ENCODE results near the gene CD244. TPM values are rescaled to one million over a fixed set of nuclear protein-coding genes. Genes with fewer than 3 reads are reported as not detected.

Gene CD244
- polyA plus RNA-seq, 1 donor: 2.1 TPM

- H3K9me3 ChIP-seq (ENCODE audit: control insufficient read depth, low read depth, low read length): no peaks in the 10 kb centered on the region
- WGBS (ENCODE audit: insufficient coverage, low lambda C conversion rate): no CpG with 5 or more reads among the region's 6 CpGs
- H3K4me3 ChIP-seq (ENCODE audit: low read length): no peak overlapping the region
- H3K36me3 ChIP-seq (ENCODE audit: control insufficient read depth, insufficient read depth, low read length): no peaks in the 10 kb centered on the region
- DNase-seq: no peak
- H3K4me1 ChIP-seq (ENCODE audit: control insufficient read depth, insufficient read depth, low read length): no peaks in the 10 kb centered on the region
- no peak overlapping the region for H3K27ac ChIP-seq (ENCODE audit: low read length)
- no peaks in the 10 kb centered on the region for H3K27me3 ChIP-seq (ENCODE audit: control insufficient read depth, insufficient read depth, low read length)
Measured at GRCh38 chr1:160814316-160814715, 48.4 kb downstream of the CD244 start.

- Histone ChIP-seq H3K9me3 (ENCODE audit: control insufficient read depth, low read depth, low read length) (no peaks in the 10 kb centered on the region), H3K27ac (ENCODE audit: low read length) (no peak overlapping the region), H3K36me3 (ENCODE audit: control insufficient read depth, insufficient read depth, low read length) (no peaks in the 10 kb centered on the region), H3K4me3 (ENCODE audit: low read length) (no peak overlapping the region), H3K4me1 (ENCODE audit: control insufficient read depth, insufficient read depth, low read length) (no peaks in the 10 kb centered on the region), H3K27me3 (ENCODE audit: control insufficient read depth, insufficient read depth, low read length) (peaks cover 2% of the 10 kb centered on the region)
- peak; percentile 28 to 63 for DNase-seq
- no CpG with 5 or more reads among the region's 7 CpGs for WGBS (ENCODE audit: insufficient coverage, low lambda C conversion rate)
Measured at GRCh38 chr1:160813215-160813614, 49.5 kb downstream of the CD244 start.

- Histone ChIP-seq H3K36me3 (ENCODE audit: control insufficient read depth, insufficient read depth, low read length) (no peaks in the 10 kb centered on the region), H3K4me1 (ENCODE audit: control insufficient read depth, insufficient read depth, low read length) (no peaks in the 10 kb centered on the region), H3K27ac (ENCODE audit: low read length) (no peak overlapping the region), H3K27me3 (ENCODE audit: control insufficient read depth, insufficient read depth, low read length) (peaks cover 2% of the 10 kb centered on the region), H3K9me3 (ENCODE audit: control insufficient read depth, low read depth, low read length) (peaks cover 4% of the 10 kb centered on the region), H3K4me3 (ENCODE audit: low read length) (no peak overlapping the region)
- DNase-seq: no peak
- WGBS (ENCODE audit: insufficient coverage, low lambda C conversion rate): 80% methylated on average over 2 of the region's 2 CpGs
Measured at GRCh38 chr1:160811147-160811546, 51.5 kb downstream of the CD244 start.

GRCh38 chr1:160810486-160810885 is 52.2 kb downstream of the CD244 start:
- no peak for DNase-seq
- 80% methylated on average over 1 of the region's 1 CpG for WGBS (ENCODE audit: insufficient coverage, low lambda C conversion rate)

GRCh38 chr1:160808289-160808688 is 54.4 kb downstream of the CD244 start:
- Histone ChIP-seq H3K9me3 (ENCODE audit: control insufficient read depth, low read depth, low read length) (peaks cover 4% of the 10 kb centered on the region), H3K36me3 (ENCODE audit: control insufficient read depth, insufficient read depth, low read length) (no peaks in the 10 kb centered on the region), H3K27ac (ENCODE audit: low read length) (no peak overlapping the region), H3K4me3 (ENCODE audit: low read length) (no peak overlapping the region), H3K27me3 (ENCODE audit: control insufficient read depth, insufficient read depth, low read length) (peaks cover 2% of the 10 kb centered on the region), H3K4me1 (ENCODE audit: control insufficient read depth, insufficient read depth, low read length) (no peaks in the 10 kb centered on the region)
- no peak for DNase-seq
- WGBS (ENCODE audit: insufficient coverage, low lambda C conversion rate): no CpG with 5 or more reads among the region's 3 CpGs

More at GRCh38 chr1:160810486-160810885, 52.2 kb downstream of the CD244 start:
- no peaks in the 10 kb centered on the region for H3K36me3 ChIP-seq (ENCODE audit: control insufficient read depth, insufficient read depth, low read length)
- no peaks in the 10 kb centered on the region for H3K4me1 ChIP-seq (ENCODE audit: control insufficient read depth, insufficient read depth, low read length)
- peaks cover 4% of the 10 kb centered on the region for H3K9me3 ChIP-seq (ENCODE audit: control insufficient read depth, low read depth, low read length)
- no peak overlapping the region for H3K27ac ChIP-seq (ENCODE audit: low read length)
- peaks cover 2% of the 10 kb centered on the region for H3K27me3 ChIP-seq (ENCODE audit: control insufficient read depth, insufficient read depth, low read length)
- no peak overlapping the region for H3K4me3 ChIP-seq (ENCODE audit: low read length)

- WGBS (ENCODE audit: insufficient coverage, low lambda C conversion rate): no CpG with 5 or more reads among the region's 2 CpGs
- Histone ChIP-seq H3K9me3 (ENCODE audit: control insufficient read depth, low read depth, low read length) (peaks cover 4% of the 10 kb centered on the region), H3K27me3 (ENCODE audit: control insufficient read depth, insufficient read depth, low read length) (peaks cover 2% of the 10 kb centered on the region), H3K4me3 (ENCODE audit: low read length) (no peak overlapping the region), H3K4me1 (ENCODE audit: control insufficient read depth, insufficient read depth, low read length) (no peaks in the 10 kb centered on the region), H3K27ac (ENCODE audit: low read length) (no peak overlapping the region), H3K36me3 (ENCODE audit: control insufficient read depth, insufficient read depth, low read length) (no peaks in the 10 kb centered on the region)
- DNase-seq: no peak
Measured at GRCh38 chr1:160807738-160808137, 54.9 kb downstream of the CD244 start.

- DNase-seq: no peak
- no peaks in the 10 kb centered on the region for H3K36me3 ChIP-seq (ENCODE audit: control insufficient read depth, insufficient read depth, low read length)
- 67% methylated on average over 1 of the region's 3 CpGs for WGBS (ENCODE audit: insufficient coverage, low lambda C conversion rate)
- H3K9me3 ChIP-seq (ENCODE audit: control insufficient read depth, low read depth, low read length): peaks cover 5% of the 10 kb centered on the region
- no peak overlapping the region for H3K27ac ChIP-seq (ENCODE audit: low read length)
- H3K4me1 ChIP-seq (ENCODE audit: control insufficient read depth, insufficient read depth, low read length): no peaks in the 10 kb centered on the region
- peaks cover 2% of the 10 kb centered on the region for H3K27me3 ChIP-seq (ENCODE audit: control insufficient read depth, insufficient read depth, low read length)
- H3K4me3 ChIP-seq (ENCODE audit: low read length): no peak overlapping the region
Measured at GRCh38 chr1:160807247-160807646, 55.4 kb downstream of the CD244 start.

GRCh38 chr1:160806784-160807183 is 55.9 kb downstream of the CD244 start:
- no peak overlapping the region for H3K4me3 ChIP-seq (ENCODE audit: low read length)
- peaks cover 10% of the 10 kb centered on the region for H3K9me3 ChIP-seq (ENCODE audit: control insufficient read depth, low read depth, low read length)
- DNase-seq: no peak
- H3K36me3 ChIP-seq (ENCODE audit: control insufficient read depth, insufficient read depth, low read length): no peaks in the 10 kb centered on the region
- peaks cover 2% of the 10 kb centered on the region for H3K27me3 ChIP-seq (ENCODE audit: control insufficient read depth, insufficient read depth, low read length)
- no peak overlapping the region for H3K27ac ChIP-seq (ENCODE audit: low read length)
- H3K4me1 ChIP-seq (ENCODE audit: control insufficient read depth, insufficient read depth, low read length): no peaks in the 10 kb centered on the region

GRCh38 chr1:160806109-160806665 is 56.5 kb downstream of the CD244 start:
- no peak overlapping the region for H3K4me3 ChIP-seq (ENCODE audit: low read length)
- peaks cover 2% of the 10 kb centered on the region for H3K27me3 ChIP-seq (ENCODE audit: control insufficient read depth, insufficient read depth, low read length)
- H3K27ac ChIP-seq (ENCODE audit: low read length): no peak overlapping the region
- WGBS (ENCODE audit: insufficient coverage, low lambda C conversion rate): 88% methylated on average over 1 of the region's 1 CpG
- no peaks in the 10 kb centered on the region for H3K36me3 ChIP-seq (ENCODE audit: control insufficient read depth, insufficient read depth, low read length)
- DNase-seq: no peak
- peaks cover 11% of the 10 kb centered on the region for H3K9me3 ChIP-seq (ENCODE audit: control insufficient read depth, low read depth, low read length)
- no peaks in the 10 kb centered on the region for H3K4me1 ChIP-seq (ENCODE audit: control insufficient read depth, insufficient read depth, low read length)

GRCh38 chr1:160801836-160802580 is 60.7 kb downstream of the CD244 start:
- no peak overlapping the region for H3K4me3 ChIP-seq (ENCODE audit: low read length)
- WGBS (ENCODE audit: insufficient coverage, low lambda C conversion rate): 100% methylated on average over 1 of the region's 43 CpGs
- DNase-seq: no peak

More at GRCh38 chr1:160801836-160802580, 60.7 kb downstream of the CD244 start:
- Histone ChIP-seq H3K27ac (ENCODE audit: low read length) (no peak overlapping the region), H3K36me3 (ENCODE audit: control insufficient read depth, insufficient read depth, low read length) (no peaks in the 10 kb centered on the region), H3K27me3 (ENCODE audit: control insufficient read depth, insufficient read depth, low read length) (no peaks in the 10 kb centered on the region), H3K4me1 (ENCODE audit: control insufficient read depth, insufficient read depth, low read length) (no peaks in the 10 kb centered on the region), H3K9me3 (ENCODE audit: control insufficient read depth, low read depth, low read length) (peaks cover 11% of the 10 kb centered on the region)

All from large intestine (tissue), 3 donors.